ENCODE measurements around the gene ERMARD.

The ERMARD gene

DNA sequence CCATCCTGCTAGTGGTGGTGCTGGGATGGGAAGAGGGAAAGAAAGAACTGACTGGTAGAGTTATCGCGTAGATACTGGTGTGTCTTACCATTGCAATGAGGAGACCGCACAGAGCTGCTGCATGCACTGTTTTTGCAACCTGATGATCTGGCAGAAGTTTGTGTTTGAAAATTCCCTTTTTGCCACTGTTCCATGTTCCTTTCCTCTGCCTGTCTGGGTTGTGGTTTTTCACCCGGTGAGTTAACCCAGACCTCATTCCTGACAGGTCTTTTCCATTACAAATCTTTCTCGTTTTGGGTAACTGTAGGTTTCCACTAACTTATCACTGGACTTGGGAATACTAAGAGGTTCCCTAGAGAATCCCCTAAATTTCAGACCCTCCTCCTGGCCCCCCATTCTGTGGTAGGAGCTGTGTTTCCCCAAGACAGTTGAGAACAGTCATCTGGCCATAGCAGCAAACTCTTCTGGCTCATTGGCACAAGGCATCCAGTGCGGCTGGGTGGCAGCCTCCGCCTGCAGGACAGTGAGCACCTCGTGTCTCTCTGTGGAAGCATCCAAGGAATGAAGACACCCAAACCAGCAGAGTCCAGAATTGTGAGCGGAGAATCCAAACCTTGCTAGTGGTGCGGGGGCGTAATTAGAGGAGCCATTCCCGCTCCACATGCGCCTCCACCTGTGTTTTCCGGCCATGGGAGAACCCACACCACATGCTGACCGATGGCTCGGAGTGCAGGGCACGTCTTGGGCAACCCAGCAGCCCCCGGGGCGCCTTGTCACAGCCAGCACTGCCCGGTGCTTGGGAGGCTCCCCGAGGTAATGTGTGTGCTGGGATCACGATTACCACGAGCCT, 32.8 kb downstream of the ERMARD start:
- no peaks in the 10 kb centered on the region for H3K36me3 ChIP-seq (ENCODE audit: control insufficient read depth, insufficient read depth, low read length)
- no peak overlapping the region for H3K4me3 ChIP-seq (ENCODE audit: extremely low read depth, insufficient read depth, low read length, poor library complexity, severe bottlenecking)
- H3K9me3 ChIP-seq (ENCODE audit: control insufficient read depth, low read length) = no peaks in the 10 kb centered on the region
- H3K4me1 ChIP-seq (ENCODE audit: control insufficient read depth, insufficient read depth, low read length, poor library complexity, severe bottlenecking) = no peaks in the 10 kb centered on the region
- no peak overlapping the region for H3K27ac ChIP-seq (ENCODE audit: low read depth, low read length, severe bottlenecking)
- WGBS, 2 experiments (ENCODE audit: insufficient coverage in 2 of 2) = 94 to 96% methylated on average over 22 to 23 of the region's 23 CpGs

GRCh38 chr6:169784821-169785340, 33.5 kb downstream of the ERMARD start:
- Histone ChIP-seq H3K9me3 (ENCODE audit: control insufficient read depth, low read length) (no peaks in the 10 kb centered on the region), H3K27ac (ENCODE audit: low read depth, low read length, severe bottlenecking) (no peak overlapping the region), H3K4me3 (ENCODE audit: extremely low read depth, insufficient read depth, low read length, poor library complexity, severe bottlenecking) (no peak overlapping the region), H3K36me3 (ENCODE audit: control insufficient read depth, insufficient read depth, low read length) (no peaks in the 10 kb centered on the region), H3K4me1 (ENCODE audit: control insufficient read depth, insufficient read depth, low read length, poor library complexity, severe bottlenecking) (no peaks in the 10 kb centered on the region)
- WGBS, 2 experiments (ENCODE audit: insufficient coverage in 2 of 2) = 86 to 95% methylated on average over 12 of the region's 12 CpGs

DNA sequence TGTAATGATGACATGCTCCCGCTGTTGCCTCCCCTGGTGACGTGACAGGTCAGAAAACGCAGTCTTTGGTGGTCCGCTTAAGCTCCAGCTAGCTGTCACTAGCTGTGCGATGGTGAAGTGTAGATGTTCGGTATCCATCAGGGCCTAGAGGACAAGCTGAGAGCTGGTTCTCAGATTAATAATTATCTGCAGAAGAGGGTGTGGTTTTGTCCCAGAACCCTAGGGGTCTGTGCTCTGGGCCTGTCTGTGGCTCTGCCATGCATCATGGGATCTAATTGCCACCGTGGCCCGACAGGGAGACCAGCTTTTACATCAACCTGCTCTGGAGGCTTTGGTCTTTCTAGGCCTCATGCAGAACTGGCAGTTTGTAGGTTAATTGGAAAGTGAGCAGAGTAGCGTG, 34.1 kb downstream of the ERMARD start:
- H3K4me1 ChIP-seq (ENCODE audit: control insufficient read depth, insufficient read depth, low read length, poor library complexity, severe bottlenecking) = no peaks in the 10 kb centered on the region
- no peaks in the 10 kb centered on the region for H3K9me3 ChIP-seq (ENCODE audit: control insufficient read depth, low read length)
- no peak overlapping the region for H3K4me3 ChIP-seq (ENCODE audit: extremely low read depth, insufficient read depth, low read length, poor library complexity, severe bottlenecking)
- no peak overlapping the region for H3K27ac ChIP-seq (ENCODE audit: low read depth, low read length, severe bottlenecking)
- no peaks in the 10 kb centered on the region for H3K36me3 ChIP-seq (ENCODE audit: control insufficient read depth, insufficient read depth, low read length)
- WGBS, 2 experiments (ENCODE audit: insufficient coverage in 2 of 2) = 94 to 96% methylated on average over 9 of the region's 9 CpGs

GRCh38 chr6:169786349-169786748, 34.9 kb downstream of the ERMARD start:
- WGBS, 2 experiments (ENCODE audit: insufficient coverage in 2 of 2) = 82 to 93% methylated on average over 4 to 5 of the region's 5 CpGs
- no peaks in the 10 kb centered on the region for H3K36me3 ChIP-seq (ENCODE audit: control insufficient read depth, insufficient read depth, low read length)
- H3K9me3 ChIP-seq (ENCODE audit: control insufficient read depth, low read length) = no peaks in the 10 kb centered on the region
- no peak overlapping the region for H3K4me3 ChIP-seq (ENCODE audit: extremely low read depth, insufficient read depth, low read length, poor library complexity, severe bottlenecking)
- H3K4me1 ChIP-seq (ENCODE audit: control insufficient read depth, insufficient read depth, low read length, poor library complexity, severe bottlenecking) = no peaks in the 10 kb centered on the region
- no peak overlapping the region for H3K27ac ChIP-seq (ENCODE audit: low read depth, low read length, severe bottlenecking)

- H3K9me3 ChIP-seq (ENCODE audit: control insufficient read depth, low read length) = no peaks in the 10 kb centered on the region
- no peaks in the 10 kb centered on the region for H3K4me1 ChIP-seq (ENCODE audit: control insufficient read depth, insufficient read depth, low read length, poor library complexity, severe bottlenecking)
- 89 to 94% methylated on average over 6 to 7 of the region's 7 CpGs for WGBS, 2 experiments (ENCODE audit: insufficient coverage in 2 of 2)
- H3K4me3 ChIP-seq (ENCODE audit: extremely low read depth, insufficient read depth, low read length, poor library complexity, severe bottlenecking) = no peak overlapping the region
- H3K36me3 ChIP-seq (ENCODE audit: control insufficient read depth, insufficient read depth, low read length) = no peaks in the 10 kb centered on the region
- H3K27ac ChIP-seq (ENCODE audit: low read depth, low read length, severe bottlenecking) = no peak overlapping the region
These were observed 36.4 kb downstream of the ERMARD start for GRCh38 chr6:169787797-169788196.

- WGBS, 2 experiments (ENCODE audit: insufficient coverage in 2 of 2) = 86 to 91% methylated on average over 4 of the region's 4 CpGs
- H3K27ac ChIP-seq (ENCODE audit: low read depth, low read length, severe bottlenecking) = no peak overlapping the region
- no peaks in the 10 kb centered on the region for H3K4me1 ChIP-seq (ENCODE audit: control insufficient read depth, insufficient read depth, low read length, poor library complexity, severe bottlenecking)
- no peaks in the 10 kb centered on the region for H3K9me3 ChIP-seq (ENCODE audit: control insufficient read depth, low read length)
- H3K36me3 ChIP-seq (ENCODE audit: control insufficient read depth, insufficient read depth, low read length) = no peaks in the 10 kb centered on the region
- no peak overlapping the region for H3K4me3 ChIP-seq (ENCODE audit: extremely low read depth, insufficient read depth, low read length, poor library complexity, severe bottlenecking)
These were observed 37.4 kb downstream of the ERMARD start for GRCh38 chr6:169788809-169789145.

DNA sequence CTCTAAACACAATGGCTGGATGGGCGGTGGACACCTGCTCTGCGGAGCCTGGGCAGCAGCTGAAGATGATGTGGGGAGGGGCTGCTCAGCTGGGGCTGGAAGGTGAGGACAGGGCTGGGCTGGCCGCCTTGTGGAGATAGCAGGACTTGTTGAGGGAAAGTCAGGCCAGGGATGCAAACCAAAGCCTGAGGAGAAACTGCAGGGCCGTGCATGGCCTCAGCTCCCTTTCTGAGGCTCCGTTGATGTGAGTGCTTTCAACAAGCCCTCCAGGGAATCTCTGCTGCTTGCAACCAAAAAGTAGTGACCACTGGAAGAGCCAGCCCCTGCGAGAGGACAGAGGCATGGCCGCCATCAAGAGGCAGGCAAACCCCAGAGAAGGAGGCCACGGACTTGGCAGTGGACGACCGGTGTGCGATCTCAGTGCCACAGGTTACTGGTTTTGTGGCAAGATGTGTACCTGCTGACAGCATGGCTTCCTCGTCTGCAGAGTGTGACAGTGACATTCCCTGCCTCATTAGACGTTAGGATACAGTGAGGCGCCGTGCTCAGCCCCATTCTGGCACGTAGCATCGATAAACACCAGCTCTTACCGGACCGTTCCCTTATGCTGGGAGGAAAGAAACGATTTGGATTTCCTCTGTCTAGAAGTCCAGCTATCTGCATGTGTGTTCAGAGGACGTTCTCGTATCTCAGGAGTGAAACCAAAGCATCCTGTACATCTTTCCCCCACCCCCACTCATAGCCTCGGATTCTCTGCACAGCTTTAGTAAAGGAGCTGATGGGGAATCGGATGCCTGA, 37.9 kb downstream of the ERMARD start:
- H3K27ac ChIP-seq (ENCODE audit: low read depth, low read length, severe bottlenecking) = no peak overlapping the region
- no peaks in the 10 kb centered on the region for H3K9me3 ChIP-seq (ENCODE audit: control insufficient read depth, low read length)
- WGBS, 2 experiments (ENCODE audit: insufficient coverage in 2 of 2) = 88 to 89% methylated on average over 22 to 24 of the region's 24 CpGs
- no peaks in the 10 kb centered on the region for H3K4me1 ChIP-seq (ENCODE audit: control insufficient read depth, insufficient read depth, low read length, poor library complexity, severe bottlenecking)
- no peaks in the 10 kb centered on the region for H3K36me3 ChIP-seq (ENCODE audit: control insufficient read depth, insufficient read depth, low read length)
- H3K4me3 ChIP-seq (ENCODE audit: extremely low read depth, insufficient read depth, low read length, poor library complexity, severe bottlenecking) = peak overlapping the region; percentile 29

DNA sequence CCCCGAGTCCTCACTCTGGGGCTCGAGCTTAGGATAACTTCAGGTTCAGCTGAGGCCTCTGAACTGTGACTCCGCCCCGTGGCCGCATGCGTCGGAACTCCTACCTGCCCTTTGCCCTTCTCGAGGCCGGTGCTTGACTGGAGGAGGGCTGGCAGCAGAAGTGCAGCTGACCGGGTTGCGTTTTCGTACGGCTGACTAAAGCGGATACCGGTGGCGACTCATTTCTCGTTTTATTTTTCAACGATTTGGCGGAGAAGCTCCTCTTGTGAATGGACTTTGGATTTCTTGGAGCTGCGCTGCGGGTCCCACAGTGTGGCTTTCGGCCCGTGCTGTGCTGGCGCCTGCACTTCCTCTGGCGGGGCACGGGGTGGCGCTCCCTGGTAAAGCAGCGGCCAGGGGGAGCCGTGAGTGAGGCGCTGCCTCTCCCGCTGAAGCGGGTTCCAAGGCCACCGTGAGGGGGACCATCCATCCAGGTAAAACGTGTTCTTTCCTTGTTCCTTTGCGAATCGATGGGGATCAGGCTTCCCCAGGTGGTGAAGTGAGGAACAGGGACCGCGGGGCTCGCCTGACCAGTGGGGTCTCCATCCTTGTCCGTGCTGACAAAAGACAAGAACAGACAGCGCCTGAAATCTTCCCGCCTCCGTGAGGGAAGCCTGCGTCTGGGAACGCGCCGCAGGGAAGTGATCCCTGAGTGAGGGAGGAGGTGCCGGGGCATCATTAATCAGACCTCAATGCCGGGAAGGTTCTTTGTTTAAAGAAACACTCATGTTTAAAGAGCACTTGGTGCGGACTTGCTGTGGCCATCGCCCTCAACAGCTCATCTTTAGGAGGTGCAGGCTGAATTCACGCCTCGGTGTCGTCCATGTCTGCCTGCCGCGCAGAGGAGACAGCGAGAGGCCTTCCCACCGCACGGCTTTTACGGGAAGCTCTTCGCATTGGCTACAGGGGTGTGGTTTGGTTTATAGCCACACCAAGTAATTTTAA, 38.8 kb downstream of the ERMARD start:
- WGBS, 2 experiments (ENCODE audit: insufficient coverage in 2 of 2) = 3 to 4% methylated on average over 46 to 53 of the region's 61 CpGs
- Histone ChIP-seq H3K9me3 (ENCODE audit: control insufficient read depth, low read length) (no peaks in the 10 kb centered on the region), H3K4me1 (ENCODE audit: control insufficient read depth, insufficient read depth, low read length, poor library complexity, severe bottlenecking) (no peaks in the 10 kb centered on the region), H3K4me3 (ENCODE audit: extremely low read depth, insufficient read depth, low read length, poor library complexity, severe bottlenecking) (peak overlapping the region; percentile 29), H3K27ac (ENCODE audit: low read depth, low read length, severe bottlenecking) (no peak overlapping the region), H3K36me3 (ENCODE audit: control insufficient read depth, insufficient read depth, low read length) (no peaks in the 10 kb centered on the region)

DNA sequence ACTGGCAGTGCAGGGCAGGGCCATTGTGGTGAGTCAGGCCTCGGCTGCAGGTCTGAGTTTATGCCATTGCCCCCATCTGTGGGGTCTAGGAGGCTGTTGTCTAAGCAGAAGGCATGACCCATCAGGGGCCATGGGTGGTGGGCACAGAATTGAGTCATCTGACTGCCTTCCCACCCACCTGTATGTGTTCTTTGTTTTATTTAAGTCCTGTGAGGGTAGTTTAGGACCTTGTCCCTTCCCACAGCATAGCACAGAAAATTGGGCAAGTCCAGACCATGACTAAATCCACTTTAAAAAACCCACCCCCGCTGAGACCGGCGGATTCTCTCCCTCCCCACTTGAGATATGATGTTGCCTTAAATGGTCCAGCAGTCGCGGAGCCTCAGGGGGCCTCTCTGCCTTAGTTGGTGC, 40.3 kb downstream of the ERMARD start:
- 83 to 85% methylated on average over 2 to 6 of the region's 6 CpGs for WGBS, 2 experiments (ENCODE audit: insufficient coverage in 2 of 2)
- no peaks in the 10 kb centered on the region for H3K36me3 ChIP-seq (ENCODE audit: control insufficient read depth, insufficient read depth, low read length)
- no peaks in the 10 kb centered on the region for H3K9me3 ChIP-seq (ENCODE audit: control insufficient read depth, low read length)

GRCh38 chr6:169792306-169793015, 41.0 kb downstream of the ERMARD start:
- Histone ChIP-seq H3K4me3 (ENCODE audit: extremely low read depth, insufficient read depth, low read length, poor library complexity, severe bottlenecking) (no peak overlapping the region), H3K27ac (ENCODE audit: low read depth, low read length, severe bottlenecking) (no peak overlapping the region), H3K4me1 (ENCODE audit: control insufficient read depth, insufficient read depth, low read length, poor library complexity, severe bottlenecking) (no peaks in the 10 kb centered on the region), H3K9me3 (ENCODE audit: control insufficient read depth, low read length) (no peaks in the 10 kb centered on the region), H3K36me3 (ENCODE audit: control insufficient read depth, insufficient read depth, low read length) (no peaks in the 10 kb centered on the region)
- WGBS, 2 experiments (ENCODE audit: insufficient coverage in 2 of 2) = 92 to 95% methylated on average over 12 to 19 of the region's 21 CpGs

More for the DNA sequence above, 40.3 kb downstream of the ERMARD start:
- no peaks in the 10 kb centered on the region for H3K4me1 ChIP-seq (ENCODE audit: control insufficient read depth, insufficient read depth, low read length, poor library complexity, severe bottlenecking)
- H3K4me3 ChIP-seq (ENCODE audit: extremely low read depth, insufficient read depth, low read length, poor library complexity, severe bottlenecking) = no peak overlapping the region
- H3K27ac ChIP-seq (ENCODE audit: low read depth, low read length, severe bottlenecking) = no peak overlapping the region
